Left ventricle myocardium inferior (tissue), 1 donor: ENCODE measurements around the gene EPB41L1. TPM values are rescaled to one million over a fixed set of nuclear protein-coding genes. Genes with fewer than 3 reads are reported as not detected.
A peak's percentile ranks its signal among the peaks of the same experiment; 100 is the strongest.

Source experiments
- DNase-seq: peaks from one replicate; pipeline ENCODE4 v3.0.0-alpha.2; 2020
- H3K27ac ChIP-seq: fragments of 200-600 bp; replicated peaks from 2 replicates; pipeline ENCODE4 v1.8.0; 2021
- H3K27me3 ChIP-seq: fragments of 200-600 bp; 2 replicates; pipeline ENCODE4 v1.8.0; 2021; ENCODE audit warnings: low read depth
- H3K36me3 ChIP-seq: fragments of 200-600 bp; 2 replicates; pipeline ENCODE4 v1.8.0; 2021
- H3K4me1 ChIP-seq: fragments of 200-600 bp; 2 replicates; pipeline ENCODE4 v1.8.0; 2021
- H3K4me3 ChIP-seq: fragments of 200-600 bp; 2 replicates; pipeline ENCODE4 v1.8.0; 2021; ENCODE audit warnings: mild to moderate bottlenecking, moderate library complexity
- H3K9me3 ChIP-seq: fragments of 200-600 bp; replicated peaks from 2 replicates; pipeline ENCODE4 v1.8.0; 2021
- CTCF ChIP-seq: fragments of 200-600 bp; IDR thresholded peaks from 2 replicates; pipeline ENCODE4 v1.8.0; 2021; ENCODE audit warnings: antibody characterized with exemption, mild to moderate bottlenecking, borderline replicate concordance
- intact Hi-C: fragments of 100-400 bp; cut with micrococcal nuclease; formaldehyde crosslinking; loops from one replicate; pipeline ENCODE4 v1.11.0; 2022
- total RNA-seq: library from RNA; stranded (reverse); fragmentation: NEBNext Ultra II Directional; extraction: Animal tissue kit (Norgen Biotek cat#: 25700); gene quantifications from one replicate; pipeline ENCODE4 v1.2.1, GENCODE V29; 2021
- donor health status: DM: no; HTN: yes; CAD: no; lungs with severe emphysema.

Gene EPB41L1
- total RNA-seq, 1 donor from 2014 or later, result 14.6 TPM

- Histone ChIP-seq H3K4me1 (peaks cover 18% of the 10 kb centered on the region), H3K4me3 (no peak overlapping the region), H3K36me3 (no peaks in the 10 kb centered on the region), H3K27ac (peak overlapping the region; percentile 22), H3K9me3 (no peaks in the 10 kb centered on the region), H3K27me3 (peaks cover 9% of the 10 kb centered on the region)
- no peak for DNase-seq
- no peak for TF ChIP-seq CTCF
- intact Hi-C loops, result no loop called here
Measured at GRCh38 chr20:36162272-36162966, 7.9 kb downstream of the EPB41L1 start.

- Histone ChIP-seq H3K4me1 (peaks cover 26% of the 10 kb centered on the region), H3K9me3 (no peaks in the 10 kb centered on the region), H3K36me3 (no peaks in the 10 kb centered on the region), H3K27me3 (peaks cover 9% of the 10 kb centered on the region), H3K4me3 (no peak overlapping the region), H3K27ac (peak overlapping the region; percentile 43)
- DNase-seq, result no peak
- intact Hi-C loops, result no loop called here
- no peak for TF ChIP-seq CTCF
Measured at GRCh38 chr20:36167902-36168503, 13.5 kb downstream of the EPB41L1 start.

GRCh38 chr20:36170542-36171215 lies 16.1 kb downstream of the EPB41L1 start:
- Histone ChIP-seq H3K4me3 (no peak overlapping the region), H3K9me3 (no peaks in the 10 kb centered on the region), H3K27ac (peak overlapping the region; percentile 5), H3K27me3 (no peaks in the 10 kb centered on the region), H3K4me1 (peaks cover 25% of the 10 kb centered on the region), H3K36me3 (peaks cover 1% of the 10 kb centered on the region)
- DNase-seq, result no peak
- TF ChIP-seq CTCF, result no peak
- intact Hi-C loops, result no loop called here

GRCh38 chr20:36173451-36173933 lies 19.0 kb downstream of the EPB41L1 start:
- intact Hi-C loops, result no loop called here
- DNase-seq, result no peak
- Histone ChIP-seq H3K27ac (no peak overlapping the region), H3K27me3 (no peaks in the 10 kb centered on the region), H3K9me3 (no peaks in the 10 kb centered on the region), H3K4me3 (no peak overlapping the region), H3K4me1 (peaks cover 25% of the 10 kb centered on the region), H3K36me3 (peaks cover 18% of the 10 kb centered on the region)
- no peak for TF ChIP-seq CTCF

GRCh38 chr20:36175016-36175415 lies 20.5 kb downstream of the EPB41L1 start:
- Histone ChIP-seq H3K27ac (no peak overlapping the region), H3K9me3 (no peaks in the 10 kb centered on the region), H3K36me3 (peaks cover 18% of the 10 kb centered on the region), H3K4me3 (no peak overlapping the region), H3K4me1 (peaks cover 12% of the 10 kb centered on the region), H3K27me3 (no peaks in the 10 kb centered on the region)
- no peak for TF ChIP-seq CTCF
- no peak for DNase-seq
- intact Hi-C loops, result no loop called here
